HG03139 (cell line): Measurements from ENCODE around the gene PRAMEF12.
"Not testable (repeated sequence)": the region's sequence is repeated elsewhere in the genome, so short reads cannot be mapped to it uniquely, and the experiment has no call there.

Source experiments
- ATAC-seq: cut with Tn5 transposase; IDR thresholded peaks from one replicate; pipeline ENCODE4 v1.9.1; 2021; ENCODE audit not compliant: unreplicated experiment

PRAMEF12 gene

DNA sequence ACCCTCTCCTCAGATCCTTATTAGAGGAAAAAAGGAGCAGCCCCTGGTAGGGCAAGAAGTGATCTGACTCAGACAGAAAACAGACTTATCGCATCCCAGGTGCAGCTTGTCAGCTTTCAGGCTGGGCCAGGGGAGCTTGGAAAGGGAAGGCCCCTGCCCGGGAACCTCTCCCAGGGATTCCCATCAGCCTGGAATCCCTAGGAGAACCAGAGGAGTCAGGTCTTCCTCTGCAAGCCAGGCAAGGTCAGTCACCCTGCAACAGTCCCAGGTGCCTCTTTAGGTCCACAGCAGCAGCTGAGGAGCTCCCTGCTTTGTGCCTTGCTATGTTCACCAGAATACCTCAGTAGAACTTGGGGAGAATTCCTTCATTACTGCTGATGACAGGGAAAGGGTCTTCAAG, 2.9 kb upstream of the PRAMEF12 start:
- ATAC-seq, result no peak

DNA sequence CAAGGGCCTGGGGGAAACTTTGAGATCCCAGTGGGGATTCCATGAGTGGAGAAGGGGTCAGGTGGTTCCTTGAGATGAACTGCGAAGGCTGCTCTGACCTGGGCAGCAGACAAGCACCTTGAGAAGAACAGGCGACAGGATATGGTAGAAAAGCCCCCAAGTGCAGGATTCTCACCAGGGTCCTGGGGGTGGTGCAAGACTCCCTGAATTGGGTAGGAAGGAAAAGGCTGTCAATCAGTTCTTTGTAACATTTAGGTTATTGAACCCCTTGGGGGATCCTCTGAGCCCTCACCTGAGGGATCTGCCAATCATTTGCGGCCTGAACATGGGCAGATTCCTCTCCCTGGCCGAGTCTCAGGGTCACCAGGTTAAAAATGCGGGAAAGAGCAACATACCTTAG, 2.4 kb upstream of the PRAMEF12 start:
- ATAC-seq, result no peak

DNA sequence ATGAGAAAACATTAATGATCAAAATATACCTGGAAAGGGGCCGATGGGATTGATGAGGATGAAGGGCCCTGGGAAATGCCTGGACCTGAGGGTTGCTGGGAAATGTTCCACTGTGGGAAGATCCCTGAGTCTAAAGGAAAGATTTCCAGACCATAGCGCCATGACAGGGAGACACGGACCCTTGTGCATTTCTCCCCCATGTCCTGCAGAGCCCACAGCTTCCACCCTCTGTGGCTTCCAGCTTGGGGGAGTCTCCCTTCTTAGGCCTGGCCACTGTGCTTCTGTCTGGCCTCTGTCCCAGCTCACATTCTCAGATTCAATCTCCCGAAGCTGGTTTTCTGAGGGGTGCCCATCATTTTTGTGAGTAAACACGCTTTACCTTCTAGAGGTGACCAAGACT, 1.0 kb upstream of the PRAMEF12 start:
- ATAC-seq, result no peak

DNA sequence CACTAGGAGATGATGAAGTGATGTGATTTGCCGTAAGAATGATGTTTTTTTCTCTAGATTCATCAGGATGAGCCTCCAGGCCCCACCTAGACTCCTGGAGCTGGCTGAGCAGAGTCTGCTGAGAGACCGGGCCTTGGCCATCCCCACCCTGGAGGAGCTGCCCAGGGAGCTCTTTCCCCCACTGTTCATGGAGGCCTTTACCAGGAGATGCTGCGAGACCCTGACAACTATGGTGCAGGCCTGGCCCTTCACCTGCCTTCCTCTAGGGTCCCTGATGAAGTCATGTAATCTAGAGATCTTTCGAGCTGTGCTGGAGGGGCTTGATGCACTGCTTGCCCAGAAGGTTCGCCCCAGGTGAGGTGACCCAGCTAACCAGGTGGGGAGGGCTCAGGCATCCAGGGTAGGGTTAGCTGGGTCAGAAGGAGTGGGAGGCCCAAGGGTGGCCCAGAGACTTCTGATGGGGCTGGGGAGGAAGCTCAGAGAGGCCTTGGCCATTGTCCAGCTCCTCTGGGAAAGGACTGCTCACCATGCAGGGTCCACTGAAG, 1.3 kb downstream of the PRAMEF12 start:
- no peak for ATAC-seq

DNA sequence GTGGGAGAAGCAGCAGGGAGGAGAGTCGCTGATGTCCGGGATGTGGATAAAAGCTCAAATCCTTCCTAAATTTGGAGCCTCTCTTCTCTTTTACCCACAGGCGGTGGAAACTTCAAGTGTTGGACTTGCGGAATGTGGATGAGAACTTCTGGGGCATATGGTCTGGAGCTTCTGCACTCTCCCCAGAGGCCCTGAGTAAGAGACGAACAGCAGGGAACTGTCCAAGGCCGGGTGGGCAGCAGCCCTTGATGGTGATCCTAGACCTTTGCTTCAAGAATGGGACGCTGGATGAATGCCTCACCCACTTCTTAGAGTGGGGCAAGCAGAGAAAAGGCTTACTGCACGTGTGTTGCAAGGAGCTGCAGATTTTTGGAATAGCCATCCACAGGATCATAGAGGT, 1.9 kb downstream of the PRAMEF12 start:
- no peak for ATAC-seq

DNA sequence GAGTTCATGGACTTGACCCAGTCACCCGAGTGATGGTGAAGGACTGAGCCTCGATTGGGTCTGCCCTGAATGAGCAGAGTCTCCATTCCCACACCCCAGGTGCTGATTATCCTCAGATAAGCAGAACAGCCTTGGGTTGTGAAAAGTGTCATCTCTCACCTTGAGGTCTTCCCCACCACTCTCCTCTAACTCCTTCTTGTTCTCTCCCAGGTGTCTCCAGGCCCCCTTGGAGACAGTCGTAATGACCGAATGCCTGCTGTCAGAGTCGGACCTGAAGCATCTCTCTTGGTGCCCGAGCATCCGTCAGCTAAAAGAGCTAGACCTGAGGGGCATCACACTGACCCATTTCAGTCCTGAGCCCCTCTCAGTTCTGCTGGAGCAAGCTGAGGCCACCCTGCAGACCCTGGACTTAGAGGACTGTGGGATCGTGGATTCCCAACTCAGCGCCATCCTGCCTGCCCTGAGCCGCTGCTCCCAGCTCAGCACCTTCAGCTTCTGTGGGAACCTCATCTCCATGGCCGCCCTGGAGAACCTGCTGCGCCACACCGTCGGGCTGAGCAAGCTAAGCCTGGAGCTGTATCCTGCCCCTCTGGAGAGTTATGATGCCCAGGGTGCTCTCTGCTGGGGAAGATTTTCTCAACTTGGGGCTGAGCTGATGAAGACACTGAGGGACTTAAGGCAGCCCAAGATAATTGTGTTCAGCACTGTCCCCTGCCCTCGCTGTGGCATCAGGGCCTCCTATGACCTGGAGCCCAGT, 3.4 kb downstream of the PRAMEF12 start:
- ATAC-seq, result no peak

DNA sequence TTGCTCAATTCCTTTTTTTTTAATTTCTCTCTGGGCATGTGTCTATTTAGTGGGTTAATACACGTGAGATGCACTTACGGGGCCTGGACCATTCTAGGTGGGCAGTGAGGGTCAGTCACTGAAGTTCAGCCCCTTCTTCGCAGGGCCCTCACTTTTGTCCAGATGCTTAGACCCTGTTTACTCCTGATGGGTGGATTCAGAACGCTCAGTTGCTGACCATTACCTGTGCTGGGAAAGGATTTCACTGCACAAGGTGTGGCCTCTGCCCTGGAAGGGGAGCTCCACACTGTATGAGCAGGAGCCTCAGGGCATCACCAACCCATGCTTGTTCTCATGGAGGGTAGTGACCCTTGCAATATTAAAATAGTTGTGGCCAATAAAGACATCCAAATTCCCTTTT, 4.5 kb downstream of the PRAMEF12 start:
- no peak for ATAC-seq

DNA sequence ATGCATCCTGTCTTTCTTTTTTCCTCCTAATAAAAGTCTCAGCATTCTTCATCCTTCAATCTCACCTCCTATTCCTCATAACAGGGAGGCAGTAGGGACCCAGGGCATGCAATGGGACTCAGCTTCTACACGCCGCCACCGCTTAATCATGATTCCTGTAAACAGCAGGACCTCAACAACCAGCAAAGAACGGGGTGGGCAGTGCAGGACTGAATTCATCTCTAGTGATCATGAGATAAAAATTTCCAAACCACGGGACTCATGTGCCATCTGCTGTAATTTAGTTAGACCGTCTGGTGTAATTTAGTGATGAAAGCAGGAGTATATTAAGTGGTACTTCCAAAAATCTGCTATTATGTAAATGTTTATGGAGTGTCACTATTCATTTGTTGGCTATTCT, 5.4 kb downstream of the PRAMEF12 start:
- no peak for ATAC-seq

DNA sequence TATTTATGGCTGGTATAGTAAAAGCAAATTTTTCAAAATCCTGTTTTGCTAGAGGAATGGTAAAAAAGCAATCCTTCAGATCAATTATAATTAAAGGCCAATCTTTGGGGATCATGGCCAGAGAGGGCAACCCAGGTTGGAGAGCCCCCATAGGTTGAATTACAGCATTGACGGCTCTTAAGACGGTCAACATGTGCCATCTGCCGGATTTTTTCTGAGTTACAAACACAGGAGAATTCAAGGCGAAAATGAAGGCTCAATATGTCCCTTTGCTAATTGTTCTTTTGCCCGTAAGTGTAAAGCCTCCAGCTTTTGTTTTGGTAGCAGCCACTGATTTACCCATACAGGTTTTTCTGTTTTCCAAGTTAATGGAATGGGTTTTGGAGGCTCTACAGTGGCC, 8.0 kb downstream of the PRAMEF12 start:
- ATAC-seq, result not testable (repeated sequence)

DNA sequence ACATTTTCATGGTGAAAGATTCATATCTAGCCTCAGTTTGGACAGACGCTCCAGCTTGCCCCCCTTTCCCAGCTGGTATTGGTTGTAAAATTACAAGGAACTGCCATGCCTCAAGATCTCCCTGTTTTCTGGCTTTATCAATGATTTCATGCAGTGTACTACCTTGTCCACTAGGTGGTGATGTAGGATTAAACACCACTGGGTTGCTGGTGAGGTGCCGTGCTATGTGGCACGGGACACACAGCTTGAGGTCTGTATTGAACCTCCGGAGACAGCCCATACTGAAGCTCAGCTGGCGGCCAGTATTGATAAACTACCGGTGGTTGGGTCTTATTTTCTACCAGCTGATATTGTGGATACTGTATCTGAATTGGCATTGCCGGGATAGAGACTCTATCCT, 10.2 kb downstream of the PRAMEF12 start:
- ATAC-seq, result not testable (repeated sequence)

DNA sequence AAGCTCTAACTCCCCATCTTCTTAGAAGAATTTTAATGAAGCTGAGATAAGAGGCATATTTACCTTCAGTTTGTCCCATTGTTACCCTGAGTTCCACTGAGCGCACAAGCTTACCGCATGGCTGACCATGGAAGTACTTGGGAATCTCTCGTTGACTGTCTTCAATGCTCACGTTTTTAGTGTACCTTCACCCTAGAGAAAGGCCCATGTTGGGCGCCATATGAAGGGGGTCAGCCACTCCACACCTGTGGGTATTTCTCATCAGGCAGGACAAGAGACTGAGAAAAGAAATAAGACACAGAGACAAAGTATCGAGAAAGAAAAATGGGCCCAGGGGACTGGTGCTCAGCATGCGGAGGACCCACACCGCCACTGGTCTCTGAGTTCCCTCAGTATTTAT, 11.2 kb downstream of the PRAMEF12 start:
- not testable (repeated sequence) for ATAC-seq

DNA sequence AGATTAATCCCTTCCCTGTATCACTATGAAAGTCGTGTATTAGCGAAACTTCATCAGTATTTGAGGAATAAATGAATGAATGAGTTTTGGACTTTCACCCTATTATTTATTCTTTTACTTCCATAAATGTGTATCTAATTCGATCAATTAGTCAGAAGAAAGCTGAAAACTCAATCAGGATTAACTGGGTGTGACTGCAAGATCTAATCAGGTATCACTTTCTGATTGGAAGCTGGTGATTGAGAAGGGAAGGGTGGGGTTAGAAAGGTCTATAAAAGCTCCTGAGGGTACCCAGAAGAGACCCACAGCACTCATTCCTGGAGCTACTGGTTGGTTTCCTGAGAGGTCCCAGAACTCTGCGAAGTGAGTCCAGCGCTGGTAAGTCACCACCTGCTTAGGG, 17.6 kb downstream of the PRAMEF12 start, which contains the start of gene PRAMEF1:
PRAMEF1 (plus strand) TSS at position 301 of the 400 bp plus-strand sequence. CDS start 1,831 bp downstream, outside the sequence.
- not testable (repeated sequence) for ATAC-seq

DNA sequence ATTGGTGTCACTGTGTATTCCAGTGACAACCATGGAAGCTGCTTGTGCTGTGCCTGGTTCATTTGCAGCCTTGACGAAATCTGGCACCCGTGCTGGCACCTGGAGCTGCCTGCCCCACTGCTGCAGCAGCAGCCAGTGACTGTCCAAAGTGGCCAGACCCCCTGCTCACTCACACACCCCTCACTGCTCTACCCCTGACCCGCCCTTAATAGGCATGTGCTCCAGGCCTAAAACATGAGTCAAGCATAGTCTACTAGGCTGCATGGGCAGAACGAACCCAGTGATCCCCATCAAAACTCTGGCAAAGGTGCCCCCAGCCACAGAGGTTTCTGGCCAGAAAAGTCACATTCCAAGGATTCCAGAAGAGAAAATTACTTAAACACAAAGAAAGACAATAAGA, 25.4 kb downstream of the PRAMEF12 start:
- ATAC-seq, result no peak

DNA sequence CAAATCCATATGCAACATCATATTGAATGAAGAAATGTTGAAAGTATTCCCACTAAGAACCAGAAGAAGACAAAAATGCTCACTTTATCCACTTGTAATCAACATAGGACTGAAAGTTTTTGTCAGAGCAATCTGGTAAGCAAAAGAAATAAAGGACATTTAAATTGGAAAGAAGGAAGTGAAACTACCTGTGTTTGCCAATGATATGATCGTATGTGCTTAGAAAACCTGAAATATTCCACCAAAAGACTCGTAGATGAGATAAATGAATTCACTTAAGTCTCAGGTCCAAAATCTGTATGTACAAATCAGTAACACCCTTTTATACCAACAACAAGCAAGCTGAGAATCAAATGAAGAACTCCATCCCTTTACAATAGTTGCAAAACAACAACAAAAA, 26.2 kb downstream of the PRAMEF12 start:
- no peak for ATAC-seq

DNA sequence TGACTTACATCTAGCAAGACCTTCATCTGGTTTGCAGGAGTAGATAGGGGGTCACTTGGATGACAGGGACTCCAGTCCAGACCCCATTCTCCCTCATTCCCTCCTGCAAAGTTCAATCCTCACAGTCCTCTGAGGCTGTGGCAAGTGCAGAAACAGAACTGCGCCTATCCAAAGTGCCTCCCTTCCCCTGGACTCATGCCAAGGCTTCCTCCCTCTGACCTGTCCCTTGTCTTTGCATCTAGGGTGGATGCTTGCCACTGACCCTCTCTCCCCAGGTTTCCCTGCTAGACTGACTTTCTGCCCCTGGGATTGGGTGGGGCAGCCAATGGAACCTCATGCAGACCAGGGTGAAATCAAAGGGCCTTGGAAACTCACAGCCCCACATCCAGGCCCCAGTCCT, 36.4 kb downstream of the PRAMEF12 start:
- no peak for ATAC-seq

DNA sequence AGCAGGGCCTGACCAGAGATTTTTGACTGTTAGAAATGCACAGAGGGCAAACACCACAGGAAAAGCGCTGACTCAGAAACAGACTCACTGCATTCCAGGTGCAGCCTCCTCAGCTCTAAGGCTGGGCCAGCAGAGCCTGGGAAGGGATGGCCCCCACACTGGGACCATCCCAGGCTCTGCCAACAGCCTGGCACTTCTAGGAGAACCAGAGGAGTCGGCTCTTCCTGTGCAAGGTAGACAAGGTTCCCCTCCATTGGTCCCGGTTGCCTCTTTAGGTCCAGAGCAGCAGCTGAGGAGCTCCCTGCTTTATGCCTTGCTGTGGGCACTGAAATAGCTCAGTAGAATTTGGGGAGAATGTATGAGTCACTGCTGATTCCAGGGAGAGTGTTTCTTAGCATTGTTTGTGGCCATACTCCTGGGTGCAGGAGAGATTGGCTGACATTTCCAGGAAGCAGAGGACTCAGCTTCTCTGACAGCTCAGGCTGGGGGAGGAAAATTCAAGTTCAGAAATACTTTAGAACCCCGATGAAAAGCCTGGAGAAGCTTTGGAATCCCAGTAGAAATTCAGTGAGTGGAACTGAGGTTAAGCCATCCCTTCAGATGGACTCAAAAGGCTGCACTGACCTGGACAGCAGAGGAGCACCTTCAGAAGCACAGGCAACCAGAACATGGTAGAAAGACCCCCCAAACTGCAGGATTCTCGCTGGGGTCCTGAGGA, 37.3 kb downstream of the PRAMEF12 start:
- ATAC-seq, result no peak

DNA sequence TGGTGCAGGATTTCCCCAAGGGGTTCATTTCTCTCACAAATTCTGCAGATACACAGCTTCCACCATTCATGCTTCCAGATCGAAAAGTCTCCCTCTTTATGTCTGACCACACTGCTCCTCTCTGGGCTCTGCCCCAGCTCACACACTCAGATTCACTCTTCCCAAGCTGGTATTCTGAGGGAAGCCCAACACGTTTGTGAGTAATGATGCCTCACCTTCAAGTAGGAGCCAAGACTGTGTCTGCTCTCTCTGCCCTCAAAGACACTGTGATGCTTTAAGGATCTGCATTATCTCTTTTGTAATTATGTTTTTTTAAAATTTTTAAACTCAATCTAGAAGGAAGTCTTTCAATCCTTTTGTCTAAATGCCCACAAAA, 37.9 kb downstream of the PRAMEF12 start:
- no peak for ATAC-seq

DNA sequence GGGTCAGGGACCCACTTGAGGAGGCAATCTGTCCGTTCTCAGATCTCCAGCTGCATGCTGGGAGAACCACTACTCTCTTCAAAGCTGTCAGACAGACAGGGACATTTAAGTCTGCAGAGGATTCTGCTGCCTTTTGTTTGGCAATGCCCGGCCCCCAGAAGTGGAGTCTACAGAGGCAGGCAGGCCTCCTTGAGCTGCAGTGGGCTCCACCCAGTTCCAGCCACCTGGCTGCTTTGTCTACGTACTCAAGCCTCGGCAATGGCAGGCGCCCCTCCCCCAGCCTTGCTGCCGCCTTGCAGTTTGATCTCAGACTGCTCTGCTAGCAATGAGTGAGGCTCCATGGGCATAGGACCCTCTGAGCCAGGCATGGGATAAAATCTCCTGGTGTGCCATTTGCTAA, 45.5 kb downstream of the PRAMEF12 start:
- ATAC-seq, result not testable (repeated sequence)
